NOMO-1 (cell line): ENCODE measurements around the gene ANP32D.
"Not testable (repeated sequence)": the region's sequence is repeated elsewhere in the genome, so short reads cannot be mapped to it uniquely, and the experiment has no call there.

ENCODE experiments used
- DNase-seq, 2 experiments: peaks; one replicate each; lab custom pipeline; 2025; ENCODE audit not compliant: unreplicated experiment in 2 of 2; lab: John Stamatoyannopoulos, UW

ANP32D gene

DNA sequence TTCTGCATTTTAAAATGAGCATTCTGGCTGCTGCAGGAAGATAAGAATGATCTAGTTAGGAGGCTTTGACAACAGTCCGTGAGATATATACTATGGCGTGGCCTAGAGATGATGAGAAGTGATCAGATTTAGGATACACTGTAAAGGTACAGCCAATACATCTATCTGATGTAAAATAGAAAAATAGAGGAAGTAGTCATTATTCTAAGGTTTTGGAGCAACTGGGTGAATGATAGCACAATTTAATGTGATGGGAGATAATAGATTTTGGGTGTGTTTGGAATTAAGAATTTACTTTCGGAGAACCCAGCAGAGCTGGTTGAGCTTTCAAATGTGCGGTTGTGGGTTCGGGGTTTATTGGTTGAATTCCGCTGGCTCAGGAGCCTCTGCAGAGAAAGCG, at the start of gene ANP32D:
ANP32D (plus strand) TSS at position 301 of the 400 bp plus-strand sequence. CDS start 106 bp downstream, outside the sequence.
- DNase-seq, result no peak

DNA sequence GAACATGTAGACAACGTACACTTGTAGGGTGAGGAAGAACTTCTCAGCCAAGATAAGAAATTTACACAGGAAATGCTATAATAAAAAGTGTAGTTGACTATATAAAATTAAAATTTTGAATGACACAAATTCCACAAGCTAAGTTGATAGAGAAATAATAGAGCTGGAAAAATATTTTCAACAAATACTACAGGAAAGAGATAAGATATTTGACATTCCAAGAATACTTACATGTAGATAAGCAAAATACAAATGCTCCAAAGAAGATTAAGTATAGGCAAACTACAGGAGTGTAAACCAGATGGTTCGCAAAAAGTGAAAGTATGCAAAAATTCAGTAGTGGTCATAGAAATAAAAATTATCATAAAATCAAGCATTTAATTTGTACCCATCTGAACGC, 49.2 kb upstream of the ANP32D start:
- no peak for DNase-seq

GRCh38 chr12:48424644-48425043, 47.7 kb upstream of the ANP32D start:
- DNase-seq, result no peak

- not testable (repeated sequence) for DNase-seq
Observed at GRCh38 chr12:48434016-48434415, 38.3 kb upstream of the ANP32D start.

- no peak for DNase-seq
Observed at GRCh38 chr12:48441069-48441468, 31.3 kb upstream of the ANP32D start.

- DNase-seq, result no peak
Observed at GRCh38 chr12:48442179-48442847, 30.0 kb upstream of the ANP32D start.

- DNase-seq, result no peak
Observed at GRCh38 chr12:48445538-48445937, 26.8 kb upstream of the ANP32D start.

GRCh38 chr12:48446161-48446776, 26.1 kb upstream of the ANP32D start:
- peak in 1 of 2 experiments; percentile 45 for DNase-seq

DNA sequence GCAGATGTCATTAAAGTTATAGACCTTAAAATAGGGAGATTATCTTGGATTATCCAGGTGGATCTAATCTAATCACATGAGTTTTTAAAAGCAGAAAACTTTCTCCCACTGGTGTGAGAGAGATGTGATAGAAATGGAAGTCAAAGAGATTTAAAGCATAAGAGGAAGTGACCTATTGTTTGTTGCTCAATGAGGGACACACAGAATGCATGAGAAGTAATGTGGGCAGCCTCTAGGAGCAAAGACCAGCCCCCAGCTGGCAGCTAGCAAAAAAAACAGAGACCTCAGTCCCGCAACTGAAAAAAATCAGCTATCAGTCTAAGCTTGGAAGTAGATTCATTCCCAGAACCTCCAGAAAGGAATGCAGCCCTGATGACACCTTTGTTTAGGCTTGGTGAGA, 24.6 kb upstream of the ANP32D start:
- peak; percentile 42 to 59 for DNase-seq

GRCh38 chr12:48451372-48451771, 21.0 kb upstream of the ANP32D start:
- no peak for DNase-seq

DNA sequence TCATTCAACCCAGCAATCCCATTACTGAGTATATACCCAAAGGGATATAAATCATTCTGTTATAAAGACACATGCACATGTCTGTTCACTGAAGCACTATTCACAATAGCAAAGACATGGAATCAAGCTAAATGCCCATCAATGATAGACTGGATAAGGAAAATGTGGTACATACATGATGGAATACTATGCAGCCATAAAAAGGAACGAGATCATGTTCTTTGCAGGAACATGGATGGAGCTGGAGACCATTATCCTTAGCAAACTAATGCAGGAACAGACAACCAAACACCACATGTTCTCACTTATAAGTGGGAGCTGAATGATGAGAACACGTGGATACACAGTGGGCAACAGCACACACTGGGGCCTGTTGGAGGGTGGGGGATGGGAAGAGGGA, 19.4 kb upstream of the ANP32D start:
- not testable (repeated sequence) for DNase-seq

DNA sequence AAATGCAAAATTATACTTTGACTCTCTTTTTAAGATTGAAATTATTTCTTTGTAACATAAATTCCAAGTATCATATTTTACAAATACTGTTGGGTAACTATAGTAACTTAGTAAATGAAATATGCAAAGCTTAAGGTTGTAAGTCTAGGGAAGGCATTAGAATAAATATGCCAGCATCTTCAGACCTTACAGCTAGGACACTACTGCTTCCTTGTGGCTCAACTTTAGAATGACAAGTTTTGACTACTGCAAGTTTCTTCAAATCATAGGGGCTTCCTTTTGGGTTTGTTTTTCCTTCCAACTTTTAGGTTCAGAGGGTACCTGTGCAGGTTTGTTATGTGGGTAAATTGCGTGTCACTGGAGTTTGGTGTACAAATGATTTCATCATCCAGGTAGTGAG, 17.7 kb upstream of the ANP32D start:
- peak; percentile 43 to 44 for DNase-seq

DNA sequence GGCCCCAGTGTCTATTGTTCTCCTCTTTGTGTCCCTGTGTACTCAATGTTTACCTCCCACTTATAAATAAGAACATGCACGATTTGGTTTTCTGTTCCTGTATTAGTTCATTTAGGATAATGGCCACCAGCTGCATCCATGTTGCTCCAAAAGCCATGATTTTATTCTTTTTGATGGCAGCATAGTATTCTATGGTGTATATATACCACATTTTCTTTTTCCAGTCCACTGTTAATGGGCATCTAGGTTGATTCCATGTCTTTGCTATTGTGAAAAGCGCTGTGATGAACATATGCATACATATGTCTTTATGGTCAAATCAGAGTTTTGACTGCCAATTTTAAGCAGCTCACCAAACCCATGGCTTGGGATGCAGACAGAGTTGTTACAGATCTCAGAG, 17.2 kb upstream of the ANP32D start:
- no peak for DNase-seq

DNA sequence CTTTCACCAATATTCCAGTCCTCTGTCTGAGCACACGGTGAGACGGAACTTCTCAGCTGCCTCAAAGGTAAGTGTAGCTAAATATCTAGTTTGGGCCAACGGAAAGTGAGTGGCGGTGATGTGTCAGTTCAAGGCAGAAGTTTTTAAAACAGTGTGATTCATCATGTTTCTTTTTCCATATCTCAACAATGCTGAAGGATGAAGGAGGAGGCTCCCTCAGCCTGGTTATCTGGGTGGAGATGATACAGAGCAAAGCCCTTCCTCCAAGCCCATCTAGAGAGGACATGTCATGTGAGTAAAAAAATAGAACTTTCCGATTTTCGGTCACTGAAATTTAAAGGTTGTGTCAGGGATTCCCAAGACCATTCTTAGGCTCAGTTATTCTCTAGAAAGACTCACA, 13.1 kb upstream of the ANP32D start:
- no peak for DNase-seq

GRCh38 chr12:48469027-48469426, 3.3 kb upstream of the ANP32D start:
- not testable (repeated sequence) for DNase-seq

- no peak for DNase-seq
Observed at GRCh38 chr12:48473061-48473460, 702 bp downstream of the ANP32D start.

DNA sequence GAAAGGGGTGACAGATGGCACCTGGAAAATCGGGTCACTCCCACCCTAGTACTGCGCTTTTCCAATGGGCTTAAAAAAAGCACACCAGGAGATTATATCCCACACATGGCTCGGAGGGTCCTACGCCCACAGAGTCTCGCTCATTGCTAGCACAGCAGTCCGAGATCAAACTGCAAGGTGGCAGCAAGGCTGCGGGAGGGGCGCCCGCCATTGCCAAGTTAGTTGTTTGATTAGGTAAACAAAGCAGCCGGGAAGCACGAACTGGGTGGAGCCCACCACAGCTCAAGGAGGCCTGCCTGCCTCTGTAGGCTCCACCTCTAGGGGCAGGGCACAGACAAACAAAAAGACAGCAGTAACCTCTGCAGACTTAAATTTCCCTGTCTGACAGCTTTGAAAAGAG, 2.1 kb downstream of the ANP32D start:
- DNase-seq, result not testable (repeated sequence)

DNA sequence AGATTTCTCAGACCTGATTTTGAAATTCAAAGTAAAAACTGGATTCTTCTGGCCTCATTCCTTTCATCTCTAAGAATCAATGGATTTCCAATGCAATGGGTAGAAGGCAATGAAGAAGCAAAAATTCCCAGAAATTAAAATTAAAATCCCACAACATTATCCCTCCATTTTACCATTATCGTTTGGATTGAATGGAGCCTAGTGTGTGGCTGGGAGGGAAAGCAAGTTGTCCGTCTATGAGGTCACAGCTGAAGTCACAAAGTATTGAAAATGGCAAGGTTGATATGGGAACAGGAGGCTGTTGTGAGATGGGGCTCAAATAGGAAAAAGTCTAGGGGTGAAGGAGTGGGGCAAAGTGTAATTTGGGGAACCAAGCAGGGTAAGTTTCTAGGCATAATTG, 9.8 kb downstream of the ANP32D start, which contains the start of gene C12orf54:
C12orf54 (plus strand) TSS at position 301 of the 400 bp plus-strand sequence. CDS start 799 bp downstream, outside the sequence.
- DNase-seq, result no peak

DNA sequence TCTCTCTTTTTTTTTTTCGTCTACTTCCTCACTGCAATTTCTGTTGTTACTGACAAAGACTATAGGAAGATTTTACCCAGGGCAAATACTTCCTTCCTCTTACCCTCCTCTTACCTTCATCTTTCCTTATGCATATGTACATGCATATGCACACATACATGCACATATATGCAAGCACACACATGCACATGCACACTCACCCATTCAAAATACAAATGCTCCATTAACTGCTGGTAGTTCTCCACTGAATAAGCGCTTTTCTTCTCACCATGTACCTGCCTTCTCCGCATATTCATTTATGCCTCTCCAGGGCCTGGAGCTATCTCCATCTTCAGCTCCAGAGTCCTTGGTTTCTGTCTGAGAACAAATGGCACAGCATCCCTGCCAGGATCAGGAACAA, 10.6 kb downstream of the ANP32D start:
- no peak for DNase-seq

DNA sequence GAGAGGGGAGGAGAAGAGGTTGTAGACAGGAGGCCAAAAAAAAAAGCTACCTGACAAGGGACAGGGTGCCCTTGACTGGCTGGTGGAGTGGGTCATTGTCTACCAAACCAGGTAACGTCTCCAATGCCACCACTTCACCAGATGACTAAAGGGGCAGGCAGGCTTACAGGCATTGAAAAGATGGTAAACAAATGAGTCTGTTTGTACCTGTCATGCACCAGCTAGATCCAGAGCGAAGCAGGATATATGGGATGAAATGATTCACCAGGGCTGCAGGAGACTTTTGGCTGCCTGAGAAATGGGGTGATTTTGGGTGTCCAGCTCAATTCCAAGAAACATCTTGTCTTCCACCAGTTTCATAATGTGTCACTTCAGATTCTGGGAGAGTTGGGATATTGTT, 13.9 kb downstream of the ANP32D start:
- DNase-seq, result no peak

GRCh38 chr12:48486679-48487078, 14.3 kb downstream of the ANP32D start:
- no peak for DNase-seq

DNA sequence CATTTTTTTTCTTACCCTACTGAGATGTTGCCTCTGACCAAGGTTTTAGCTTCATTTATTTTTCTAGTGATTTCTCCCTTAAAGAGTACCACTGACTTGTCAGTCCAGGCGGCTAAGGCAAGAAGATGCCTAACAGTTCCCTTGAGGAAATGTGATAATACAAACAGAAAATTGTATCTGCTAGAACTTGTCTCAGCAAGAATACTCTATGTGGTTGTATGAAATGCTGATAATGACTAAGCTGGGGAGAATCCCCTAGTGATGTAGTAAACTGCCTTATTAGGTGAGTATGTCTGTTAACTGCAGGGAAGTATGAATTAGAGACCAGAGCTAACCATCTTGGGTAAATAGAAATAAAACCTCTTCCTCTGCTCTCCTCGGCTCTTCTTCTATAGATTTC, 16.7 kb downstream of the ANP32D start:
- DNase-seq, result no peak
